ENCODE results near the gene GAGE10. TPM values are rescaled to one million over a fixed set of nuclear protein-coding genes. Genes with fewer than 3 reads are reported as not detected.

GAGE10 gene, protein sequence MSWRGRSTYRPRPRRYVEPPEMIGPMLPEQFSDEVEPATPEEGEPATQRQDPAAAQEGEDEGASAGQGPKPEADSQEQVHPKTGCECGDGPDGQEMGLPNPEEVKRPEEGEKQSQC
- total RNA-seq (2021) = not detected in 3 replicates
- Bru-seq, nascent RNA = percentile 26 among the genes with signal in this experiment
- long read RNA-seq, experiment 1 = 0 reads
- long read RNA-seq, experiment 2 = 0 reads
- long read RNA-seq, experiment 3 = 0 reads

DNA sequence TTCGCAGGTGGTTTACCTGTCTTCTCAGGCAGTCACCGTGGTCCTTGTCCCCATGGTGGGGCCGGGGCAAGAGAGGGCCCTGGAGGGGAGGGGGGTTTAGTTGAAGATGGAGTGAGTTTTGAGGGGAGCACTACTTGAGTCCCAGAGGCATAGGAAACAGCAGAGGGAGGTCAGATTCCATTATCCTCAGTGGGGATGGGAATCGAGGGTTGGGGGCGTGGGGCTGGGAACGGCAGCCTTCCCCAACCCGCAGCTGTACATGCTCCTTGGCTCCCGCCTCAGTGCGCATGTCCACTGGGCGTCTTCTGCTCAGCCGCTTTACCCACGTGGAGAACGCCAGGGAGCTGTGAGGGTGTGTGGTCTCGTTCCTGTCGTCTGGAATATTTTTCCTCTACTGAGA, at the start of gene GAGE10:
GAGE10 (plus strand) TSS at position 301 of the 400 bp plus-strand sequence. CDS start 1,214 bp downstream, outside the sequence.
- peaks cover 23% of the 10 kb centered on the region for H3K4me1 Mint-ChIP-seq
- H3K36me3 Mint-ChIP-seq = no peaks in the 10 kb centered on the region
- DNase-seq (ENCODE audit: low spot score) = no peak
- H3K4me3 Mint-ChIP-seq = no peak within 1 kb of the TSS
- H3K27ac Mint-ChIP-seq = no peak within 1 kb of the TSS
- ChIA-PET POLR2A (no interaction called here), CTCF (no interaction called here)
- no peaks in the 10 kb centered on the region for H3K9me3 Mint-ChIP-seq
- TF ChIP-seq OVOL2 (CRISPR knock-in tag; IDR thresholded peaks at IDR 0.05; ENCODE audit: borderline replicate concordance) = no peak
- TF ChIP-seq, protein P1, sequence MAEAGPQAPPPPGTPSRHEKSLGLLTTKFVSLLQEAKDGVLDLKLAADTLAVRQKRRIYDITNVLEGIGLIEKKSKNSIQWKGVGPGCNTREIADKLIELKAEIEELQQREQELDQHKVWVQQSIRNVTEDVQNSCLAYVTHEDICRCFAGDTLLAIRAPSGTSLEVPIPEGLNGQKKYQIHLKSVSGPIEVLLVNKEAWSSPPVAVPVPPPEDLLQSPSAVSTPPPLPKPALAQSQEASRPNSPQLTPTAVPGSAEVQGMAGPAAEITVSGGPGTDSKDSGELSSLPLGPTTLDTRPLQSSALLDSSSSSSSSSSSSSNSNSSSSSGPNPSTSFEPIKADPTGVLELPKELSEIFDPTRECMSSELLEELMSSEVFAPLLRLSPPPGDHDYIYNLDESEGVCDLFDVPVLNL (CRISPR knock-in tag; IDR thresholded peaks at IDR 0.05; ENCODE audit: borderline replicate concordance, low read depth) = no peak
- no peak for TF ChIP-seq ZNF219 (CRISPR knock-in tag; IDR thresholded peaks at IDR 0.05; ENCODE audit: borderline replicate concordance)
- TF ChIP-seq FOXK1 (CRISPR knock-in tag; IDR thresholded peaks at IDR 0.05) = no peak
- TF ChIP-seq NFATC4 (CRISPR knock-in tag; IDR thresholded peaks at IDR 0.05) = no peak
- ATAC-seq = no peak
- no peaks in the 10 kb centered on the region; the same call in 1 of the 2 replicates for H3K27me3 Mint-ChIP-seq (ENCODE audit: low read depth)

DNA sequence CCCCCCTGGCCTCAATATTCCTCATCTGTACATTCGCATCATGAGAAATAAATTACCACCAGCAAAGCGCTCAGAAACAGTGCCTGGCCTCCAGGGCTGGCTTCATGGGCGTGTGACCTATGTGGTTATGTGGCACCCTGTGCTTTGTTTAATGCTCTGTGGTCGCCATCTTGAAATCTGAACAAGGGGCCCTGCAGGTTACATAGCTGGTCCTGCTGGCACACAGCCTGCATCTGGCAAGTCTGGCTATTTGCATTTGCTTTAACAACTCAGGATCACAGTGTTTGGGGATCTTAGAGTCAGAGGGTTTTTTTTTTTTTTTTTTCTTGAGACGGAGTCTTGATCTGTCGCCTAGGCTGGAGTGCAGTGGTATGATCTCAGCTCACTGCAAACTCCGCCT, 48.8 kb upstream of the GAGE10 start:
- Mint-ChIP-seq H3K27me3 (ENCODE audit: low read depth) (no peaks in the 10 kb centered on the region), H3K36me3 (no peaks in the 10 kb centered on the region), H3K9me3 (no peaks in the 10 kb centered on the region), H3K4me1 (no peaks in the 10 kb centered on the region), H3K27ac (no peak overlapping the region), H3K4me3 (no peak overlapping the region)
- ATAC-seq (no peak), DNase-seq (ENCODE audit: low spot score) (no peak)
- POLR2A ChIA-PET = no interaction called here
- CTCF ChIA-PET = no interaction called here
- TF ChIP-seq TP53 (CRISPR knock-in tag; IDR thresholded peaks at IDR 0.05) (no peak), FOXJ3 (CRISPR knock-in tag; IDR thresholded peaks at IDR 0.05; ENCODE audit: borderline replicate concordance) (no peak), NFE2L1 (CRISPR knock-in tag; IDR thresholded peaks at IDR 0.05) (no peak)
- TF ChIP-seq, protein P2, sequence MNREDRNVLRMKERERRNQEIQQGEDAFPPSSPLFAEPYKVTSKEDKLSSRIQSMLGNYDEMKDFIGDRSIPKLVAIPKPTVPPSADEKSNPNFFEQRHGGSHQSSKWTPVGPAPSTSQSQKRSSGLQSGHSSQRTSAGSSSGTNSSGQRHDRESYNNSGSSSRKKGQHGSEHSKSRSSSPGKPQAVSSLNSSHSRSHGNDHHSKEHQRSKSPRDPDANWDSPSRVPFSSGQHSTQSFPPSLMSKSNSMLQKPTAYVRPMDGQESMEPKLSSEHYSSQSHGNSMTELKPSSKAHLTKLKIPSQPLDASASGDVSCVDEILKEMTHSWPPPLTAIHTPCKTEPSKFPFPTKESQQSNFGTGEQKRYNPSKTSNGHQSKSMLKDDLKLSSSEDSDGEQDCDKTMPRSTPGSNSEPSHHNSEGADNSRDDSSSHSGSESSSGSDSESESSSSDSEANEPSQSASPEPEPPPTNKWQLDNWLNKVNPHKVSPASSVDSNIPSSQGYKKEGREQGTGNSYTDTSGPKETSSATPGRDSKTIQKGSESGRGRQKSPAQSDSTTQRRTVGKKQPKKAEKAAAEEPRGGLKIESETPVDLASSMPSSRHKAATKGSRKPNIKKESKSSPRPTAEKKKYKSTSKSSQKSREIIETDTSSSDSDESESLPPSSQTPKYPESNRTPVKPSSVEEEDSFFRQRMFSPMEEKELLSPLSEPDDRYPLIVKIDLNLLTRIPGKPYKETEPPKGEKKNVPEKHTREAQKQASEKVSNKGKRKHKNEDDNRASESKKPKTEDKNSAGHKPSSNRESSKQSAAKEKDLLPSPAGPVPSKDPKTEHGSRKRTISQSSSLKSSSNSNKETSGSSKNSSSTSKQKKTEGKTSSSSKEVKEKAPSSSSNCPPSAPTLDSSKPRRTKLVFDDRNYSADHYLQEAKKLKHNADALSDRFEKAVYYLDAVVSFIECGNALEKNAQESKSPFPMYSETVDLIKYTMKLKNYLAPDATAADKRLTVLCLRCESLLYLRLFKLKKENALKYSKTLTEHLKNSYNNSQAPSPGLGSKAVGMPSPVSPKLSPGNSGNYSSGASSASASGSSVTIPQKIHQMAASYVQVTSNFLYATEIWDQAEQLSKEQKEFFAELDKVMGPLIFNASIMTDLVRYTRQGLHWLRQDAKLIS (CRISPR knock-in tag; IDR thresholded peaks at IDR 0.05; ENCODE audit: borderline replicate concordance) = no peak
- TF ChIP-seq, protein P3, sequence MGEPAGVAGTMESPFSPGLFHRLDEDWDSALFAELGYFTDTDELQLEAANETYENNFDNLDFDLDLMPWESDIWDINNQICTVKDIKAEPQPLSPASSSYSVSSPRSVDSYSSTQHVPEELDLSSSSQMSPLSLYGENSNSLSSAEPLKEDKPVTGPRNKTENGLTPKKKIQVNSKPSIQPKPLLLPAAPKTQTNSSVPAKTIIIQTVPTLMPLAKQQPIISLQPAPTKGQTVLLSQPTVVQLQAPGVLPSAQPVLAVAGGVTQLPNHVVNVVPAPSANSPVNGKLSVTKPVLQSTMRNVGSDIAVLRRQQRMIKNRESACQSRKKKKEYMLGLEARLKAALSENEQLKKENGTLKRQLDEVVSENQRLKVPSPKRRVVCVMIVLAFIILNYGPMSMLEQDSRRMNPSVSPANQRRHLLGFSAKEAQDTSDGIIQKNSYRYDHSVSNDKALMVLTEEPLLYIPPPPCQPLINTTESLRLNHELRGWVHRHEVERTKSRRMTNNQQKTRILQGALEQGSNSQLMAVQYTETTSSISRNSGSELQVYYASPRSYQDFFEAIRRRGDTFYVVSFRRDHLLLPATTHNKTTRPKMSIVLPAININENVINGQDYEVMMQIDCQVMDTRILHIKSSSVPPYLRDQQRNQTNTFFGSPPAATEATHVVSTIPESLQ (CRISPR knock-in tag; IDR thresholded peaks at IDR 0.05) = no peak

DNA sequence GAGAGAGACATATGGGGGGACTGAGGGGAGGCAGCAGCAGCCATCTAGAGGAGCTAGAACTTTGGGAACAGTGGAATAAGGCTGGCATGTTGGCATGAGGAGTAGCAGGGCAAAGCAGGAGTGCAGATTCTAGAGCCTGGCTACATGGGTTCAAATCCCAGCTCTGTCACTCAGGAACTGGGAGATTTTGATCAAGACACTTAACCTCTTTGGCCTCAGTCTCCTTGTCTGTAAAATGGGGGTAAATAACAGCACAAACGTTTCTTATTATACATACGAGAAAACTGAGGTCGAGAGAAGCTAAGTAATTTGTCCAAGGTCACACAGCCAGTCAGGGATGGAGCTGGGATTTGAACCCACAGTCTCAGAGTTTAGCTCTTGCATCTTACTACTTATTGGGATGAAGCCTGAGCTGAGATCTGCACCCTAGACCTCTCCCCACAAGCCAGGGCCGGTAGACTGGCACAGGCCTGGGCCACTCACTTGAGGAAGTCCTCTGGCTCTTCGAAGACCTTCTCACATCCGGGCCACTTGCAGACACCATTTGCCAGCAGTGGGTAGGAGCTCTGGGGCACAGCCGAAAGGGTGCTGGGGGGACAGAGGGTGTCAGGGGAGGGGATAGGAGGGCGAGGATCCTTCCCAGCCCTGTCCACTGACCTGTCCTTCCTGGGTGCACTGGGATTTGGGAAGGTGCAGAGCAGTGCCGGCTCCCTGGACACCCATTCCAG, 47.0 kb upstream of the GAGE10 start:
- Mint-ChIP-seq H3K4me3 (no peak overlapping the region), H3K36me3 (no peaks in the 10 kb centered on the region), H3K9me3 (no peaks in the 10 kb centered on the region), H3K27ac (no peak overlapping the region), H3K27me3 (ENCODE audit: low read depth) (no peaks in the 10 kb centered on the region; the same call in 1 of the 2 replicates), H3K4me1 (no peaks in the 10 kb centered on the region)
- ChIA-PET POLR2A (no interaction called here), CTCF (no interaction called here)
- ATAC-seq = no peak
- no peak for DNase-seq (ENCODE audit: low spot score)
- TF ChIP-seq JAZF1 (CRISPR knock-in tag; IDR thresholded peaks at IDR 0.05) (no peak), PRRX2 (CRISPR knock-in tag; IDR thresholded peaks at IDR 0.05) (no peak), ZNF232 (CRISPR knock-in tag; IDR thresholded peaks at IDR 0.05) (no peak), ELF4 (CRISPR knock-in tag; IDR thresholded peaks at IDR 0.05; ENCODE audit: low read depth) (no peak)
- TF ChIP-seq, protein P4, sequence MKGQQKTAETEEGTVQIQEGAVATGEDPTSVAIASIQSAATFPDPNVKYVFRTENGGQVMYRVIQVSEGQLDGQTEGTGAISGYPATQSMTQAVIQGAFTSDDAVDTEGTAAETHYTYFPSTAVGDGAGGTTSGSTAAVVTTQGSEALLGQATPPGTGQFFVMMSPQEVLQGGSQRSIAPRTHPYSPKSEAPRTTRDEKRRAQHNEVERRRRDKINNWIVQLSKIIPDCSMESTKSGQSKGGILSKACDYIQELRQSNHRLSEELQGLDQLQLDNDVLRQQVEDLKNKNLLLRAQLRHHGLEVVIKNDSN (CRISPR knock-in tag; IDR thresholded peaks at IDR 0.05) = no peak
- TF ChIP-seq, protein P5, sequence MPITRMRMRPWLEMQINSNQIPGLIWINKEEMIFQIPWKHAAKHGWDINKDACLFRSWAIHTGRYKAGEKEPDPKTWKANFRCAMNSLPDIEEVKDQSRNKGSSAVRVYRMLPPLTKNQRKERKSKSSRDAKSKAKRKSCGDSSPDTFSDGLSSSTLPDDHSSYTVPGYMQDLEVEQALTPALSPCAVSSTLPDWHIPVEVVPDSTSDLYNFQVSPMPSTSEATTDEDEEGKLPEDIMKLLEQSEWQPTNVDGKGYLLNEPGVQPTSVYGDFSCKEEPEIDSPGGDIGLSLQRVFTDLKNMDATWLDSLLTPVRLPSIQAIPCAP (CRISPR knock-in tag; IDR thresholded peaks at IDR 0.05) = no peak
- TF ChIP-seq, protein P3 (CRISPR knock-in tag; IDR thresholded peaks at IDR 0.05) = no peak
- TF ChIP-seq, protein P6, sequence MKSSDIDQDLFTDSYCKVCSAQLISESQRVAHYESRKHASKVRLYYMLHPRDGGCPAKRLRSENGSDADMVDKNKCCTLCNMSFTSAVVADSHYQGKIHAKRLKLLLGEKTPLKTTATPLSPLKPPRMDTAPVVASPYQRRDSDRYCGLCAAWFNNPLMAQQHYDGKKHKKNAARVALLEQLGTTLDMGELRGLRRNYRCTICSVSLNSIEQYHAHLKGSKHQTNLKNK (CRISPR knock-in tag; IDR thresholded peaks at IDR 0.05) = no peak
